HepG2 (cell line): ENCODE results near the gene MRPS21. TPM values are rescaled to one million over a fixed set of nuclear protein-coding genes. Genes with fewer than 3 reads are reported as not detected.
A peak's percentile ranks its signal among the peaks of the same experiment; 100 is the strongest.

ENCODE experiments used
- AGO2 ChIP-seq: fragments of 200-400 bp; formaldehyde crosslinking; optimal IDR thresholded peaks from 2 replicates; pipeline ENCODE3; 2017; ENCODE audit warnings: mild to moderate bottlenecking, low read depth, low read length, moderate library complexity
- ATF1 ChIP-seq: IDR thresholded peaks from 2 replicates; pipeline ENCODE4 v1.6.1; 2016; ENCODE audit warnings: mild to moderate bottlenecking, control low read depth
- EP300 ChIP-seq, 3 experiments: sonication (generic) in 1 of 3; formaldehyde crosslinking in 1 of 3; IDR thresholded peaks; 2 replicates each; pipeline versions ENCODE4 v1.5.1 to v1.6.1; 2011 to 2020; ENCODE audit warnings: low read depth in 2 of 3, low read length in 2 of 3, borderline replicate concordance in 1 of 3, improper control_type of control experiment in 1 of 3, mild to moderate bottlenecking in 1 of 3, missing genetic modification reagents in 1 of 3, moderate library complexity in 1 of 3
- HDAC2 ChIP-seq: sonication (generic); formaldehyde crosslinking; IDR thresholded peaks from 2 replicates; pipeline ENCODE4 v1.4.0; 2020; ENCODE audit warnings: missing genetic modification reagents
- HNRNPH1 ChIP-seq: fragments of 200-400 bp; formaldehyde crosslinking; optimal IDR thresholded peaks from 2 replicates; pipeline ENCODE3; 2017; ENCODE audit warnings: mild to moderate bottlenecking, low read depth, low read length
- HNRNPL ChIP-seq: fragments of 200-400 bp; formaldehyde crosslinking; IDR thresholded peaks from 2 replicates; pipeline ENCODE4 v1.6.1; 2017; ENCODE audit warnings: mild to moderate bottlenecking, low read depth, low read length
- HNRNPLL ChIP-seq: fragments of 200-400 bp; formaldehyde crosslinking; IDR thresholded peaks from 2 replicates; pipeline ENCODE4 v1.6.1; 2017; ENCODE audit warnings: mild to moderate bottlenecking, low read depth, low read length; ENCODE audit not compliant: poor library complexity, severe bottlenecking
- HOXA3 ChIP-seq: sonication (generic); formaldehyde crosslinking; IDR thresholded peaks from 2 replicates; pipeline ENCODE4 v1.5.0; 2020; ENCODE audit warnings: missing genetic modification reagents
- PHF8 ChIP-seq: sonication (generic); formaldehyde crosslinking; IDR thresholded peaks from 2 replicates; pipeline ENCODE4 v1.5.0; 2020; ENCODE audit warnings: missing genetic modification reagents
- SP4 ChIP-seq: sonication (generic); formaldehyde crosslinking; IDR thresholded peaks from 2 replicates; pipeline ENCODE4 v1.8.1; 2023; ENCODE audit warnings: mild to moderate bottlenecking, missing genetic modification reagents
- SPEN ChIP-seq: sonication (generic); formaldehyde crosslinking; IDR thresholded peaks from 2 replicates; pipeline ENCODE4 v1.5.1; 2020; ENCODE audit warnings: low read depth, mild to moderate bottlenecking, missing genetic modification reagents
- SSRP1 ChIP-seq: IDR thresholded peaks from 2 replicates; pipeline ENCODE4 v1.6.1; 2016; ENCODE audit warnings: control low read depth
- WIZ ChIP-seq: sonication (generic); formaldehyde crosslinking; IDR thresholded peaks from 2 replicates; pipeline ENCODE4 v1.5.1; 2020; ENCODE audit warnings: mild to moderate bottlenecking, missing genetic modification reagents
- ZMYM4 ChIP-seq: sonication (generic); formaldehyde crosslinking; IDR thresholded peaks from 2 replicates; pipeline ENCODE4 v1.8.1; 2023; ENCODE audit warnings: mild to moderate bottlenecking, missing genetic modification reagents
- ZNF251 ChIP-seq: sonication (generic); formaldehyde crosslinking; IDR thresholded peaks from 2 replicates; pipeline ENCODE4 v1.9.0; 2021; ENCODE audit warnings: mild to moderate bottlenecking, missing genetic modification reagents
- ZNF501 ChIP-seq: sonication (generic); formaldehyde crosslinking; IDR thresholded peaks from 2 replicates; pipeline ENCODE4 v1.5.1; 2020; ENCODE audit warnings: mild to moderate bottlenecking, moderate library complexity, missing genetic modification reagents
- ZNF891 ChIP-seq: sonication (generic); formaldehyde crosslinking; IDR thresholded peaks from 2 replicates; pipeline ENCODE4 v1.5.0; 2020; ENCODE audit warnings: mild to moderate bottlenecking, missing genetic modification reagents
- polyA plus RNA-seq, 8 experiments: library from polyadenylated mRNA; depleted of rRNA in 3 of 8; stranded (reverse) in 7 of 8; unstranded in 1 of 8; fragments of >200 nt; fragmentation: Illumina TruSeq in 4 of 8; extraction: Trizol in 4 of 8; gene quantifications; 2 replicates each; pipeline versions ENCODE4 v1.2.1 to v1.2.3, GENCODE V29; 2011 to 2016; ENCODE audit warnings: low read depth in 4 of 8, missing spikeins in 1 of 8, mixed read lengths in 1 of 8; ENCODE audit not compliant: insufficient read depth in 1 of 8
- total RNA-seq, 5 experiments: library from RNA; depleted of rRNA; stranded (reverse); fragments of >200 nt; fragmentation: Illumina TruSeq; extraction: Trizol; gene quantifications; 2 replicates each; pipeline ENCODE4 v1.2.3, GENCODE V29; 2016; ENCODE audit warnings: low read depth in 1 of 5
- TF ChIP-seq, protein P1 (sequence below): IDR thresholded peaks from 2 replicates; pipeline ENCODE4 v1.4.0; 2020; ENCODE audit warnings: mild to moderate bottlenecking, missing genetic modification reagents
- TF ChIP-seq, protein P2 (sequence below): sonication (generic); formaldehyde crosslinking; IDR thresholded peaks from 2 replicates; pipeline ENCODE4 v1.5.0; 2020; ENCODE audit warnings: missing genetic modification reagents, mild to moderate bottlenecking, borderline replicate concordance

MRPS21 gene
- total and polyA plus RNA-seq, 2 of the 13 experiments (the other 11 are each of a cell fraction or from before 2014, with no cell fraction given), result 59.4 to 64.2 TPM

- TF ChIP-seq ZNF891 (peak; percentile 84; the same call in 1 of the 2 replicates), HNRNPL (0 out of 2 replicates have a peak, but pooled peaks have one; percentile 34), ATF1 (peak; percentile 91), PHF8 (CRISPR knock-in tag) (peak; percentile 85), SP4 (CRISPR knock-in tag) (peak; percentile 66; the same call in 1 of the 2 replicates), HNRNPLL (peak; percentile 92), HOXA3 (CRISPR knock-in tag) (peak; percentile 94; the same call in 1 of the 2 replicates), AGO2 (peak; percentile 28), WIZ (CRISPR knock-in tag) (peak; percentile 72; the same call in 1 of the 2 replicates), ZNF251 (no peak), EP300 (IDR thresholded peaks at IDR 0.05; ENCODE audit: low read depth in 2 of 2, low read length in 2 of 2) (peak in 1 of 2 experiments; percentile 57; a peak in 2 of 4 replicates), EP300 (CRISPR knock-in tag; IDR thresholded peaks at IDR 0.05; ENCODE audit: borderline replicate concordance) (peak; percentile 11; the same call in 1 of the 2 replicates), HDAC2 (peak; percentile 77; the same call in 1 of the 2 replicates), ZNF501 (CRISPR knock-in tag) (peak; percentile 83), SSRP1 (no peak), SPEN (CRISPR knock-in tag) (peak; percentile 88), HNRNPH1 (peak; percentile 71), ZMYM4 (CRISPR knock-in tag) (peak; percentile 83)
- TF ChIP-seq, protein P1, sequence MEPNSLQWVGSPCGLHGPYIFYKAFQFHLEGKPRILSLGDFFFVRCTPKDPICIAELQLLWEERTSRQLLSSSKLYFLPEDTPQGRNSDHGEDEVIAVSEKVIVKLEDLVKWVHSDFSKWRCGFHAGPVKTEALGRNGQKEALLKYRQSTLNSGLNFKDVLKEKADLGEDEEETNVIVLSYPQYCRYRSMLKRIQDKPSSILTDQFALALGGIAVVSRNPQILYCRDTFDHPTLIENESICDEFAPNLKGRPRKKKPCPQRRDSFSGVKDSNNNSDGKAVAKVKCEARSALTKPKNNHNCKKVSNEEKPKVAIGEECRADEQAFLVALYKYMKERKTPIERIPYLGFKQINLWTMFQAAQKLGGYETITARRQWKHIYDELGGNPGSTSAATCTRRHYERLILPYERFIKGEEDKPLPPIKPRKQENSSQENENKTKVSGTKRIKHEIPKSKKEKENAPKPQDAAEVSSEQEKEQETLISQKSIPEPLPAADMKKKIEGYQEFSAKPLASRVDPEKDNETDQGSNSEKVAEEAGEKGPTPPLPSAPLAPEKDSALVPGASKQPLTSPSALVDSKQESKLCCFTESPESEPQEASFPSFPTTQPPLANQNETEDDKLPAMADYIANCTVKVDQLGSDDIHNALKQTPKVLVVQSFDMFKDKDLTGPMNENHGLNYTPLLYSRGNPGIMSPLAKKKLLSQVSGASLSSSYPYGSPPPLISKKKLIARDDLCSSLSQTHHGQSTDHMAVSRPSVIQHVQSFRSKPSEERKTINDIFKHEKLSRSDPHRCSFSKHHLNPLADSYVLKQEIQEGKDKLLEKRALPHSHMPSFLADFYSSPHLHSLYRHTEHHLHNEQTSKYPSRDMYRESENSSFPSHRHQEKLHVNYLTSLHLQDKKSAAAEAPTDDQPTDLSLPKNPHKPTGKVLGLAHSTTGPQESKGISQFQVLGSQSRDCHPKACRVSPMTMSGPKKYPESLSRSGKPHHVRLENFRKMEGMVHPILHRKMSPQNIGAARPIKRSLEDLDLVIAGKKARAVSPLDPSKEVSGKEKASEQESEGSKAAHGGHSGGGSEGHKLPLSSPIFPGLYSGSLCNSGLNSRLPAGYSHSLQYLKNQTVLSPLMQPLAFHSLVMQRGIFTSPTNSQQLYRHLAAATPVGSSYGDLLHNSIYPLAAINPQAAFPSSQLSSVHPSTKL, result peak; percentile 43
- TF ChIP-seq, protein P2, sequence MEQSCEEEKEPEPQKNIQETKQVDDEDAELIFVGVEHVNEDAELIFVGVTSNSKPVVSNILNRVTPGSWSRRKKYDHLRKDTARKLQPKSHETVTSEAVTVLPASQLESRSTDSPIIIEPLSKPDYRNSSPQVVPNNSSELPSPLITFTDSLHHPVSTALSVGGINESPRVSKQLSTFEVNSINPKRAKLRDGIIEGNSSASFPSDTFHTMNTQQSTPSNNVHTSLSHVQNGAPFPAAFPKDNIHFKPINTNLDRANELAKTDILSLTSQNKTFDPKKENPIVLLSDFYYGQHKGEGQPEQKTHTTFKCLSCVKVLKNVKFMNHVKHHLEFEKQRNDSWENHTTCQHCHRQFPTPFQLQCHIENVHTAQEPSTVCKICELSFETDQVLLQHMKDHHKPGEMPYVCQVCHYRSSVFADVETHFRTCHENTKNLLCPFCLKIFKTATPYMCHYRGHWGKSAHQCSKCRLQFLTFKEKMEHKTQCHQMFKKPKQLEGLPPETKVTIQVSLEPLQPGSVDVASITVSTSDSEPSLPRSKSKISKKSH, result peak; percentile 87; the same call in 1 of the 2 replicates
These were observed at the start of gene MRPS21 (continued) for GRCh38 chr1:150293433-150294253.
